ENCODE results near the gene NHEJ1. TPM values are rescaled to one million over a fixed set of nuclear protein-coding genes. Genes with fewer than 3 reads are reported as not detected.

The NHEJ1 gene
- polyA plus RNA-seq, 1 donor (not counting 4 experiments of a cell fraction or from before 2014, with no cell fraction given) = 13.1 TPM

DNA sequence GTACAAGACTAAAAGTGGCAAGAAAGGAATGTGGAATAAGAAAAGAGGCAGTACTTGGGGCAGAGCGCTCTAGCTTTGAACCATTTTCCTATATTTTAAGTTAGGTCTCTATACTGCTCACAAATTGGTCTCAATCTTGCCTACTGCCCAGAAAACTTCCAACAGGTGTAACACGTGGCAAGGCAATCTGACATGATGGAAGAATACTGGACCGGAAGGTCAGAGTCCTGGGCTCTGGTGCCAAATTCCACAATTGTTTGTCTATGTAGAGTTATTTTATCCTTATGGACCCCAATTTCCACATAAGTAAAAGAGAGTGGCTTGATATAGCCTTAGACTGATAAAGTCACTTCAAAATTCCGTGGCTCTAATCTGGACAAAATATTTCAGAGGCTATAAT, 28.9 kb downstream of the NHEJ1 start:
- H3K36me3 ChIP-seq (ENCODE audit: control insufficient read depth in 2 of 2, extremely low read depth in 1 of 2, insufficient read depth in 2 of 2, low read length in 2 of 2) = no peaks in the 10 kb centered on the region
- no peaks in the 10 kb centered on the region for H3K9me3 ChIP-seq (ENCODE audit: control insufficient read depth, low read depth, low read length)
- no peak overlapping the region for H3K4me3 ChIP-seq (ENCODE audit: control insufficient read depth in 2 of 3, extremely low read depth in 1 of 3, insufficient read depth in 2 of 3, low read depth in 1 of 3, low read length in 3 of 3)
- no peaks in the 10 kb centered on the region for H3K4me1 ChIP-seq (ENCODE audit: control insufficient read depth, extremely low read depth, insufficient read depth, low read length)
- H3K4me2 ChIP-seq (ENCODE audit: control insufficient read depth, extremely low read depth, insufficient read depth, low read depth, low read length) = no peak overlapping the region
- no peaks in the 10 kb centered on the region for H3K9me1 ChIP-seq (ENCODE audit: control insufficient read depth, extremely low read depth, insufficient read depth, low read length)
- no peaks in the 10 kb centered on the region for H3K27me3 ChIP-seq (ENCODE audit: control insufficient read depth, extremely low read depth, insufficient read depth, low read length)
- no peak overlapping the region for H2AFZ ChIP-seq (ENCODE audit: control insufficient read depth, low read length)
- no peak overlapping the region for H3K27ac ChIP-seq (ENCODE audit: control insufficient read depth, insufficient read depth, low read length)
- H3K79me2 ChIP-seq (ENCODE audit: control insufficient read depth, insufficient read depth, low read length) = no peaks in the 10 kb centered on the region
- H4K20me1 ChIP-seq (ENCODE audit: control insufficient read depth, extremely low read depth, insufficient read depth, low read length) = no peaks in the 10 kb centered on the region
- dilution Hi-C loops (cut with MboI; ENCODE audit: extremely low pct_ligation_motif_present, low sequenced_read_pairs) = no loop called here
- H3K9ac ChIP-seq (ENCODE audit: control insufficient read depth, extremely low read depth, insufficient read depth, low read length) = no peak overlapping the region
- FAIRE-seq (no peak), DNase-seq (ENCODE audit: low read depth, low spot score) (no peak)
- TF ChIP-seq, protein P1, sequence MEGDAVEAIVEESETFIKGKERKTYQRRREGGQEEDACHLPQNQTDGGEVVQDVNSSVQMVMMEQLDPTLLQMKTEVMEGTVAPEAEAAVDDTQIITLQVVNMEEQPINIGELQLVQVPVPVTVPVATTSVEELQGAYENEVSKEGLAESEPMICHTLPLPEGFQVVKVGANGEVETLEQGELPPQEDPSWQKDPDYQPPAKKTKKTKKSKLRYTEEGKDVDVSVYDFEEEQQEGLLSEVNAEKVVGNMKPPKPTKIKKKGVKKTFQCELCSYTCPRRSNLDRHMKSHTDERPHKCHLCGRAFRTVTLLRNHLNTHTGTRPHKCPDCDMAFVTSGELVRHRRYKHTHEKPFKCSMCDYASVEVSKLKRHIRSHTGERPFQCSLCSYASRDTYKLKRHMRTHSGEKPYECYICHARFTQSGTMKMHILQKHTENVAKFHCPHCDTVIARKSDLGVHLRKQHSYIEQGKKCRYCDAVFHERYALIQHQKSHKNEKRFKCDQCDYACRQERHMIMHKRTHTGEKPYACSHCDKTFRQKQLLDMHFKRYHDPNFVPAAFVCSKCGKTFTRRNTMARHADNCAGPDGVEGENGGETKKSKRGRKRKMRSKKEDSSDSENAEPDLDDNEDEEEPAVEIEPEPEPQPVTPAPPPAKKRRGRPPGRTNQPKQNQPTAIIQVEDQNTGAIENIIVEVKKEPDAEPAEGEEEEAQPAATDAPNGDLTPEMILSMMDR (optimal IDR thresholded peaks at IDR 0.05 in 1 of 3, IDR thresholded peaks at IDR 0.05 in 1 of 3, conservative IDR thresholded peaks at IDR 0.05 in 1 of 3; ENCODE audit: extremely low read depth in 1 of 3, insufficient read depth in 2 of 3, low read length in 3 of 3) = no peak
- no peak for TF ChIP-seq EZH2 (IDR thresholded peaks at IDR 0.05; ENCODE audit: low read length)

DNA sequence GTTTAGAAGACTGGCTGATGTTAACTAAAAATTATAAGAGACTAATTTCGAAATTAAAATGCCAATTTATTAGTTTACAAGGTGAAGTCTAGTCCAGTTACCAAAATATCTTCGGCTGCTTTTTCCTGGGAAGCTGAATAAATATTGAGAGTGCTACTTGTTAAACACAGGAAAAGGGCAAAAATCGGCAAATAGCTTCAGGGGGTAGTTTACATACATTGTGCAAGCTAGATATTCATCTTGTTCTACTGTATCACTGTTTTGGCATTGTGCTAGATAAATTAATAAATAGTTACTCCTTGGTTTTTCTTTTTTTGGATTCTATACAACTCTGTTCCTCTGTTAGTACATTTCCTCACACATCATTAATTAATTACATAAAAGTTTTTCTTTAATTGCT, 29.3 kb downstream of the NHEJ1 start:
- Histone ChIP-seq H3K4me2 (ENCODE audit: control insufficient read depth, extremely low read depth, insufficient read depth, low read depth, low read length) (no peak overlapping the region), H3K9me1 (ENCODE audit: control insufficient read depth, extremely low read depth, insufficient read depth, low read length) (no peaks in the 10 kb centered on the region), H3K36me3 (ENCODE audit: control insufficient read depth in 2 of 2, extremely low read depth in 1 of 2, insufficient read depth in 2 of 2, low read length in 2 of 2) (no peaks in the 10 kb centered on the region), H2AFZ (ENCODE audit: control insufficient read depth, low read length) (no peak overlapping the region), H3K79me2 (ENCODE audit: control insufficient read depth, insufficient read depth, low read length) (no peaks in the 10 kb centered on the region), H3K9ac (ENCODE audit: control insufficient read depth, extremely low read depth, insufficient read depth, low read length) (no peak overlapping the region), H3K4me1 (ENCODE audit: control insufficient read depth, extremely low read depth, insufficient read depth, low read length) (no peaks in the 10 kb centered on the region), H3K27ac (ENCODE audit: control insufficient read depth, insufficient read depth, low read length) (no peak overlapping the region), H3K27me3 (ENCODE audit: control insufficient read depth, extremely low read depth, insufficient read depth, low read length) (no peaks in the 10 kb centered on the region), H3K9me3 (ENCODE audit: control insufficient read depth, low read depth, low read length) (no peaks in the 10 kb centered on the region), H4K20me1 (ENCODE audit: control insufficient read depth, extremely low read depth, insufficient read depth, low read length) (no peaks in the 10 kb centered on the region), H3K4me3 (ENCODE audit: control insufficient read depth in 2 of 3, extremely low read depth in 1 of 3, insufficient read depth in 2 of 3, low read depth in 1 of 3, low read length in 3 of 3) (no peak overlapping the region)
- no peak for FAIRE-seq
- dilution Hi-C loops (cut with MboI; ENCODE audit: extremely low pct_ligation_motif_present, low sequenced_read_pairs) = no loop called here
- DNase-seq (ENCODE audit: low read depth, low spot score) = no peak
- TF ChIP-seq, protein P1 (optimal IDR thresholded peaks at IDR 0.05 in 1 of 3, IDR thresholded peaks at IDR 0.05 in 1 of 3, conservative IDR thresholded peaks at IDR 0.05 in 1 of 3; ENCODE audit: extremely low read depth in 1 of 3, insufficient read depth in 2 of 3, low read length in 3 of 3) = no peak
- TF ChIP-seq EZH2 (IDR thresholded peaks at IDR 0.05; ENCODE audit: low read length) = no peak
